ENCODE results near the gene TRIM40. TPM values are rescaled to one million over a fixed set of nuclear protein-coding genes. Genes with fewer than 3 reads are reported as not detected.

Gene TRIM40
- total and polyA plus RNA-seq, 2 of the 13 experiments (the other 11 are each of a cell fraction or from before 2014, with no cell fraction given) = 0.58 TPM; not detected in 1

DNA sequence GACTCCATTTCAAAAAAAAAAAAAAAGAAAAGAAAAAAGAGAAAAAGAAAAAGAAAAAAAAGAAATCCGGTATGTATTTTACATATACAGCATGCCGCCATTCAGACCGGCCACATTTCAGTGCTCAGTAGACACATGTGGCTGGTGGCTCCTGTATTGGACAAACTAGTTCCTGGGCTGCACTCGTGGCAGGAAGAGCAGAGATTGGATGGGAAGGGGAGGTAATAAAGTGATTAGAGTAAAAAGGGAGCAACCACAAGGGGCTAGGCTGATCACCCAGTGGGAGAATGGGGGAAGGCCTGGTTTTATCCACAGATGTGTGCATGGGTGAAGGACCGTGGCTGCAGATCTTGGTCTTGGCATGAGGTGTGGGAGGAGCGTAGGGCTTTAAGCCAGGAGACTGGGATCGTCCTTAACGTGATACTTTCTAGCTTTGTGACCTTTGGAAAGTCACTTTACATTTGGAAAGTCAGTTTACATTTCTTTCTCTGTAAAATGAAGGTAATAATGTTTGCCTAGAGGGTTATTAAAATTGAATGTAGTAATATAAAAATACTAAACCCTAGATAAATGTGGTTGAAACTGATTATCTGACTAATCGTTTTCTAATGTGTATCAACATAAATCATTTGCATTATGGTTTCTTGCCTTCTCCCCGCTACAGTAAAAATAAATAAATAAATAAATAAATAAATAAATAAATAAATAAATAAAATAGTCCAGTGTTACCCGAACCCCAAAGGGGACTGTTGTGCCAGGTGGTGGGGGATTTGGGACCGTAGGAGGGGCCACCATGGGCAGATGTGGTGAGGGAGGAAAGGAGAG is 26.5 kb downstream of the TRIM40 start (continued):
- TF ChIP-seq ZNF597 (CRISPR knock-in tag; IDR thresholded peaks at IDR 0.05) = no peak
- no peak for TF ChIP-seq NFIB (CRISPR knock-in tag; IDR thresholded peaks at IDR 0.05; ENCODE audit: borderline replicate concordance)
- TF ChIP-seq, protein P1, sequence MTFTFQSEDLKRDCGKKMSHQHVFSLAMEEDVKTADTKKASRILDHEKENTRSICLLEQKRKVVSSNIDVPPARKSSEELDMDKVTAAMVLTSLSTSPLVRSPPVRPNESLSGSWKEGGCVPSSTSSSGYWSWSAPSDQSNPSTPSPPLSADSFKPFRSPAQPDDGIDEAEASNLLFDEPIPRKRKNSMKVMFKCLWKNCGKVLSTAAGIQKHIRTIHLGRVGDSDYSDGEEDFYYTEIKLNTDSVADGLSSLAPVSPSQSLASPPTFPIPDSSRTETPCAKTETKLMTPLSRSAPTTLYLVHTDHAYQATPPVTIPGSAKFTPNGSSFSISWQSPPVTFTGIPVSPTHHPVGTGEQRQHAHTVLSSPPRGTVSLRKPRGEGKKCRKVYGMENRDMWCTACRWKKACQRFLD (CRISPR knock-in tag; IDR thresholded peaks at IDR 0.05; ENCODE audit: borderline replicate concordance) = no peak

DNA sequence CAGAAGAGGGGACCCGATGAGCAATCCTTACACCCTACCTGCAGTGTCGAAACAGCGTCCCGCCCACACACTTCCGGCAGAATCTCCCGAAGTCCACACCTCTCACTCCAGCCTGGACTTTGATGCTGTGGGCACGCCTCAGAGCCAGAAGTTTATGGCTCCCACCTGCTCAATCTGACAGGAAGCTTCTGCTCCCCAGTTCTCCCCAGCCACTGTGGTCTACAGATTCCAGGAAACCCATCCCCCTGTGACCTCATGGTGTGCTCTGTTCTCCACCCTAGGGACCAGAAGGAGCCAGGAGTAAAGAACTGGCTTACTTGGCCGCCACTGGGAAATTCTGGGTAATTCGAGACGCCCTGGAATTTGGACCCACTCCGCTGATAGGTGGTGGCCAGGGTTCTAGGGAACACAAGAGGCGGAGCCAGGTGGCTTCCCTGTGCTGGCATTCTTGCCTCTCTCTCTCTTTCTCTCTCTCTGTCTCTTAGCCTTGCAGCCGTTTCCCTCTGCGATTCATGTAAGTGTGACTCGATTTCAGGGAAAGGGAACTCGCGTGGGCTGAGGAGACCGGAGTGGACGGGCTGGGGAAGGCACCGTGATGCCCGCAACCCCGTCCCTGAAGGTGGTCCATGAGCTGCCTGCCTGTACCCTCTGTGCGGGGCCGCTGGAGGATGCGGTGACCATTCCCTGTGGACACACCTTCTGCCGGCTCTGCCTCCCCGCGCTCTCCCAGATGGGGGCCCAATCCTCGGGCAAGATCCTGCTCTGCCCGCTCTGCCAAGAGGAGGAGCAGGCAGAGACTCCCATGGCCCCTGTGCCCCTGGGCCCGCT is 27.4 kb downstream of the TRIM40 start, which contains the start of gene TRIM15:
Gene TRIM15 (plus strand): TSS at position 457 of the 828 bp plus-strand sequence. CDS start 139 bp downstream, at position 596.
- Histone ChIP-seq H3K4me1 (ENCODE audit: insufficient read depth, low read length) (peaks cover 55% of the 10 kb centered on the region), H3K27me3 (ENCODE audit: control insufficient read depth in 1 of 2, insufficient read depth in 2 of 2, low read length in 2 of 2) (peaks cover 0 to 3% of the 10 kb centered on the region in 2 experiments; a peak in 1 of 5 replicates), H3K79me2 (ENCODE audit: insufficient read depth, low read length) (peaks cover 38% of the 10 kb centered on the region), H4K20me1 (ENCODE audit: insufficient read depth, low read length) (no peaks in the 10 kb centered on the region; the same call in 1 of the 2 replicates), H3K36me3 (replicated peaks in 1 of 2; ENCODE audit: control insufficient read depth in 1 of 2, insufficient read depth in 2 of 2, low read length in 2 of 2) (peaks cover 10 to 17% of the 10 kb centered on the region in 2 experiments), H3K27ac (ENCODE audit: extremely low read length, insufficient read depth, low read length) (peak within 1 kb of the TSS; percentile 87), H3K4me3 (replicated peaks in 1 of 3; ENCODE audit: insufficient read depth in 1 of 3, low read depth in 2 of 3, low read length in 3 of 3) (peak within 1 kb of the TSS; percentile 90 to 95 (median 92)), H2AFZ (ENCODE audit: low read length) (peak within 1 kb of the TSS; percentile 75), H3K4me2 (ENCODE audit: low read depth, low read length) (peak within 1 kb of the TSS; percentile 86), H3K9me3 (ENCODE audit: low read length) (no peaks in the 10 kb centered on the region), H3K9ac (ENCODE audit: insufficient read depth, low read depth, low read length) (peak within 1 kb of the TSS; percentile 81)
- under 1% methylated on average over 24 of the region's 31 CpGs for WGBS (ENCODE audit: low lambda C conversion rate)
- intact Hi-C loops (cut with micrococcal nuclease; ENCODE audit: unreplicated experiment) (loop anchor here (1.0 kb wide), 2 partner anchors 29 to 60 kb away; no protein-coding TSS in a partner anchor), in situ Hi-C loops (cut with HindIII; ENCODE audit: extremely low pct_ligation_motif_present, low pct_unique_long_range_greater_than_20kb) (no loop called here)
- ChIA-PET CTCF (ENCODE audit: low intra/inter-chr PET ratio, low total read pairs) (interaction anchor here (1.3 kb wide), 1 partner anchor 33 kb away, joined by 4 read pairs; no protein-coding TSS in a partner anchor), POLR2A (interaction anchor here (0.7 to 3.3 kb wide), 10 partner anchors 8 to 102 kb away, joined by 3 to 26 read pairs (median 4); partner anchors contain the start of genes POLR1H, TRIM31 and TRIM40)
- TSS peak; percentile 81 for BruUV-seq (replicated peaks)
- FAIRE-seq (peak; percentile 79), DNase-seq (ENCODE audit: low spot score) (peak; percentile 90), ATAC-seq (peak; percentile 92)
- TF ChIP-seq ARNT (IDR thresholded peaks at IDR 0.05) = no peak
- TF ChIP-seq KLF9 (CRISPR knock-in tag; IDR thresholded peaks at IDR 0.05; ENCODE audit: low read depth) = no peak
- TF ChIP-seq ZNF530 (CRISPR knock-in tag; IDR thresholded peaks at IDR 0.05; ENCODE audit: low read depth) = no peak
- no peak for TF ChIP-seq SRSF9 (IDR thresholded peaks at IDR 0.05; ENCODE audit: borderline replicate concordance, insufficient read depth, low read depth, low read length, poor library complexity, severe bottlenecking)
- peak; percentile 21; the same call in 1 of the 2 replicates for TF ChIP-seq ZNF878 (CRISPR knock-in tag; IDR thresholded peaks at IDR 0.05)
- TF ChIP-seq, protein P2, sequence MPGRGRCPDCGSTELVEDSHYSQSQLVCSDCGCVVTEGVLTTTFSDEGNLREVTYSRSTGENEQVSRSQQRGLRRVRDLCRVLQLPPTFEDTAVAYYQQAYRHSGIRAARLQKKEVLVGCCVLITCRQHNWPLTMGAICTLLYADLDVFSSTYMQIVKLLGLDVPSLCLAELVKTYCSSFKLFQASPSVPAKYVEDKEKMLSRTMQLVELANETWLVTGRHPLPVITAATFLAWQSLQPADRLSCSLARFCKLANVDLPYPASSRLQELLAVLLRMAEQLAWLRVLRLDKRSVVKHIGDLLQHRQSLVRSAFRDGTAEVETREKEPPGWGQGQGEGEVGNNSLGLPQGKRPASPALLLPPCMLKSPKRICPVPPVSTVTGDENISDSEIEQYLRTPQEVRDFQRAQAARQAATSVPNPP (CRISPR knock-in tag; IDR thresholded peaks at IDR 0.05) = no peak; the same call in 1 of the 2 replicates
- TF ChIP-seq PLRG1 (conservative IDR thresholded peaks at IDR 0.05) = no peak
- no peak; the same call in 1 of the 2 replicates for TF ChIP-seq RXRA (CRISPR knock-in tag; IDR thresholded peaks at IDR 0.05)
- TF ChIP-seq SYNCRIP (IDR thresholded peaks at IDR 0.05; ENCODE audit: insufficient read depth, low read depth, low read length) = no peak
- TF ChIP-seq, protein P3, sequence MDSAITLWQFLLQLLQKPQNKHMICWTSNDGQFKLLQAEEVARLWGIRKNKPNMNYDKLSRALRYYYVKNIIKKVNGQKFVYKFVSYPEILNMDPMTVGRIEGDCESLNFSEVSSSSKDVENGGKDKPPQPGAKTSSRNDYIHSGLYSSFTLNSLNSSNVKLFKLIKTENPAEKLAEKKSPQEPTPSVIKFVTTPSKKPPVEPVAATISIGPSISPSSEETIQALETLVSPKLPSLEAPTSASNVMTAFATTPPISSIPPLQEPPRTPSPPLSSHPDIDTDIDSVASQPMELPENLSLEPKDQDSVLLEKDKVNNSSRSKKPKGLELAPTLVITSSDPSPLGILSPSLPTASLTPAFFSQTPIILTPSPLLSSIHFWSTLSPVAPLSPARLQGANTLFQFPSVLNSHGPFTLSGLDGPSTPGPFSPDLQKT (CRISPR knock-in tag; IDR thresholded peaks at IDR 0.05; ENCODE audit: borderline replicate concordance) = no peak
- peak; percentile 95 for TF ChIP-seq U2AF1 (optimal IDR thresholded peaks at IDR 0.05; ENCODE audit: low read depth, low read length)

Measured in HepG2 (cell line).